SK-N-SH (cell line): ENCODE measurements around the gene TRIM38. TPM values are rescaled to one million over a fixed set of nuclear protein-coding genes. Genes with fewer than 3 reads are reported as not detected.

ENCODE experiments used
- CTCF ChIA-PET: fragments of 300-600, 350-600 bp; formaldehyde crosslinking; extraction: SDS; loops from one replicate; lab custom pipeline; 2021; lab: Yijun Ruan, JAX
- POLR2A ChIA-PET: fragments of 350-600 bp; sonication (Branson Sonifier 250); formaldehyde crosslinking; extraction: SDS; loops from one replicate; lab custom pipeline; 2020; ENCODE audit warnings: antibody characterized with exemption, inconsistent platforms; lab: Yijun Ruan, JAX
- DNase-seq: peaks from one replicate; pipeline ENCODE4 v3.0.0; 2012
- H2AFZ ChIP-seq: fragments of 200-600 bp; sonication (generic); 2 replicates; pipeline ENCODE4 v1.8.1; 2016; ENCODE audit warnings: antibody characterized with exemption, mild to moderate bottlenecking, low read depth
- H3F3A ChIP-seq: fragments of 200-600 bp; sonication (generic); replicated peaks from 2 replicates; pipeline ENCODE3; 2016; ENCODE audit warnings: antibody characterized with exemption, mild to moderate bottlenecking; ENCODE audit not compliant: insufficient read depth
- H3K27ac ChIP-seq, 2 experiments: fragments of 200-500 bp in 1 of 2; fragments of 200-600 bp in 1 of 2; sonication (Bioruptor generic) in 1 of 2; sonication (generic), shearing (Covaris generic) in 1 of 2; 2 replicates each; pipeline versions ENCODE4 v1.5.1 to v1.6.1; 2014 to 2016; ENCODE audit warnings: low read depth in 2 of 2, inconsistent platforms in 1 of 2, low read length in 1 of 2, mild to moderate bottlenecking in 1 of 2, mixed read lengths in 1 of 2
- H3K27me3 ChIP-seq: fragments of 200-600 bp; sonication (generic), shearing (Covaris generic); 2 replicates; pipeline ENCODE4 v1.6.1; 2016; ENCODE audit warnings: mixed run types; ENCODE audit not compliant: insufficient read depth
- H3K36me3 ChIP-seq, 2 experiments: fragments of 200-500 bp in 1 of 2; fragments of 200-600 bp in 1 of 2; sonication (Bioruptor generic) in 1 of 2; sonication (generic) in 1 of 2; replicated peaks in 1 of 2; 2 replicates each; pipeline versions ENCODE3 to v1.5.1; 2014 to 2016; ENCODE audit warnings: low read length in 1 of 2, mild to moderate bottlenecking in 1 of 2; ENCODE audit not compliant: insufficient read depth in 2 of 2, control insufficient read depth in 1 of 2
- H3K4me1 ChIP-seq, 2 experiments: fragments of 200-500 bp in 1 of 2; fragments of 200-600 bp in 1 of 2; sonication (Bioruptor generic) in 1 of 2; sonication (generic), shearing (Covaris generic) in 1 of 2; 2 replicates each; pipeline versions ENCODE4 v1.5.1 to v1.6.1; 2014 to 2016; ENCODE audit warnings: low read depth in 1 of 2, low read length in 1 of 2, mixed run types in 1 of 2; ENCODE audit not compliant: insufficient read depth in 2 of 2, control insufficient read depth in 1 of 2
- H3K4me2 ChIP-seq: fragments of 200-600 bp; sonication (generic), shearing (Covaris generic); 2 replicates; pipeline ENCODE4 v1.6.1; 2017; ENCODE audit warnings: mixed run types
- H3K4me3 ChIP-seq, 2 experiments: fragments of 200-500 bp in 1 of 2; fragments of 200-600 bp in 1 of 2; sonication (Bioruptor generic) in 1 of 2; sonication (generic), shearing (Covaris generic) in 1 of 2; 2 replicates each; pipeline versions ENCODE4 v1.5.1 to v1.8.1; 2014 to 2016; ENCODE audit warnings: low read depth in 2 of 2, inconsistent platforms in 1 of 2, low read length in 1 of 2, mild to moderate bottlenecking in 1 of 2, mixed read lengths in 1 of 2, moderate library complexity in 1 of 2
- H3K79me2 ChIP-seq: fragments of 200-600 bp; sonication (generic); 2 replicates; pipeline ENCODE4 v1.8.1; 2017; ENCODE audit warnings: mild to moderate bottlenecking; ENCODE audit not compliant: insufficient read depth
- H3K9ac ChIP-seq: fragments of 200-600 bp; sonication (generic); 2 replicates; pipeline ENCODE4 v1.6.1; 2017; ENCODE audit warnings: mixed run types
- H3K9me2 ChIP-seq: fragments of 200-600 bp; sonication (generic); 2 replicates; pipeline ENCODE4 v1.6.1; 2017; ENCODE audit warnings: mixed run types
- H3K9me3 ChIP-seq: fragments of 200-600 bp; sonication (generic); 2 replicates; pipeline ENCODE4 v1.6.1; 2017; ENCODE audit warnings: mixed run types, mild to moderate bottlenecking, moderate library complexity
- H4K20me1 ChIP-seq: fragments of 200-600 bp; sonication (generic); 2 replicates; pipeline ENCODE4 v1.6.1; 2017; ENCODE audit warnings: mild to moderate bottlenecking, mixed run types; ENCODE audit not compliant: insufficient read depth
- CHD2 ChIP-seq: fragments of 150-350 bp; IDR thresholded peaks from 2 replicates; pipeline ENCODE4 v1.6.1; 2018; ENCODE audit warnings: low read length; ENCODE audit not compliant: partially characterized antibody
- CTCF ChIP-seq: fragments of 200-600 bp; sonication (generic); IDR thresholded peaks from 2 replicates; pipeline ENCODE4 v1.6.1; 2017; ENCODE audit warnings: antibody characterized with exemption, mild to moderate bottlenecking, moderate library complexity
- ELF1 ChIP-seq: IDR thresholded peaks from 2 replicates; pipeline ENCODE4 v1.4.0; 2012
- FOXJ3 ChIP-seq: sonication (generic); formaldehyde crosslinking; IDR thresholded peaks from 2 replicates; pipeline ENCODE4 v1.5.1; 2020; ENCODE audit warnings: mild to moderate bottlenecking, missing genetic modification reagents
- POLR2AphosphoS5 ChIP-seq: IDR thresholded peaks from 2 replicates; pipeline ENCODE4 v1.6.1; 2012; ENCODE audit warnings: low read depth, low read length
- RAD21 ChIP-seq: IDR thresholded peaks from 2 replicates; pipeline ENCODE4 v1.6.1; 2012; ENCODE audit warnings: mild to moderate bottlenecking, low read length
- RFX5 ChIP-seq: IDR thresholded peaks from 2 replicates; pipeline ENCODE4 v1.6.1; 2012; ENCODE audit warnings: mild to moderate bottlenecking, improper control_type of control experiment, low read length
- SIN3A ChIP-seq: IDR thresholded peaks from 2 replicates; pipeline ENCODE4 v1.6.1; 2012; ENCODE audit warnings: low read depth, mild to moderate bottlenecking, low read length, moderate library complexity, borderline replicate concordance
- TAF1 ChIP-seq: IDR thresholded peaks from 2 replicates; pipeline ENCODE4 v1.6.1; 2012; ENCODE audit warnings: low read depth, mild to moderate bottlenecking, low read length, moderate library complexity, borderline replicate concordance
- TCF12 ChIP-seq: IDR thresholded peaks from 2 replicates; pipeline ENCODE4 v1.4.0; 2012
- ZBTB33 ChIP-seq: IDR thresholded peaks from 2 replicates; pipeline ENCODE4 v1.4.0; 2012; ENCODE audit warnings: low read depth, borderline replicate concordance
- WGBS: methylation state at CpG from one replicate; pipeline ENCODE4 v1.1.6; 2017; ENCODE audit warnings: low lambda C conversion rate; 5-methylcytosine and 5-hydroxymethylcytosine counted together
- polyA plus RNA-seq, 3 experiments: library from polyadenylated mRNA; depleted of rRNA; stranded (reverse); fragments of >200 nt; gene quantifications; 2 replicates each; pipeline ENCODE4 v1.2.3, GENCODE V29; 2012
- TF ChIP-seq, protein P1 (sequence below): IDR thresholded peaks from 2 replicates; pipeline ENCODE4 v1.4.0; 2012; ENCODE audit warnings: low read depth

The TRIM38 gene
- polyA plus RNA-seq, 1 of the 3 experiments (the other 2 are of a cell fraction): 0.62 TPM

DNA sequence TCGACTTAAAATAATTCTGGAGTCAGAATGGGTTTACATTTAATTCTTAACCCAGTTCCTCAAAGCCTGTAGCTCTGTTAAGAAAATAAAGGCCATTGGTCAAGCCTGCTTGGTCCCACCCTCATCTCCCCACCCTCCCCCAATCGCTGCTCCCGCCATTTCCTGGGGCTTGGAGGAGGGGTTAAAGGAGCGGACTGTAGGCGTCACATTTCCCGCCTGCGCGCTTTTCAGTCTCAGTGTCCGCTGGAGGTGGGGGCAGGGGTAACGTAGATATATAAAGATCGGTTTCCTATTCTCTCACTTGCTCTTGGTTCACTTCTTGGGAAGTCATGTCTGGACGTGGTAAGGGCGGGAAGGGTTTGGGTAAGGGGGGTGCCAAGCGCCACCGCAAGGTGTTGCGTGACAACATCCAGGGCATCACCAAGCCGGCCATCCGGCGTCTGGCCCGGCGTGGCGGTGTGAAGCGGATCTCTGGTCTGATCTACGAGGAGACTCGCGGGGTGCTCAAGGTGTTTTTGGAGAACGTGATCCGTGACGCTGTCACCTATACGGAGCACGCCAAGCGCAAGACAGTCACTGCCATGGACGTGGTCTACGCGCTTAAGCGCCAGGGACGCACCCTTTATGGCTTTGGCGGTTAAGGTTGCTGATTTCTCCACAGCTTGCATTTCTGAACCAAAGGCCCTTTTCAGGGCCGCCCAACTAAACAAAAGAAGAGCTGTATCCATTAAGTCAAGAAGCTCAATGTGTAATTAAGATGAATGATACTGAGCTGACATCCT is 58.9 kb downstream of the TRIM38 start (continued):
- TF ChIP-seq ZBTB33: peak; percentile 88; the same call in 1 of the 2 replicates
- TF ChIP-seq CTCF: no peak
- TF ChIP-seq FOXJ3 (CRISPR knock-in tag): no peak
- TF ChIP-seq POLR2AphosphoS5: peak; percentile 88
- peak; percentile 90 for TF ChIP-seq CHD2
- 0 out of 2 replicates have a peak, but pooled peaks have one; percentile 86 for TF ChIP-seq SIN3A
- TF ChIP-seq TAF1: peak; percentile 53; the same call in 1 of the 2 replicates
- no peak for TF ChIP-seq RAD21
- peak; percentile 44; the same call in 1 of the 2 replicates for TF ChIP-seq RFX5
- TF ChIP-seq, protein P1, sequence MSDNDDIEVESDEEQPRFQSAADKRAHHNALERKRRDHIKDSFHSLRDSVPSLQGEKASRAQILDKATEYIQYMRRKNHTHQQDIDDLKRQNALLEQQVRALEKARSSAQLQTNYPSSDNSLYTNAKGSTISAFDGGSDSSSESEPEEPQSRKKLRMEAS: no peak; the same call in 1 of the 2 replicates

- Histone ChIP-seq H3K4me3 (peak overlapping the region; percentile 75 to 78), H3K9ac (peak overlapping the region; percentile 90), H3K9me2 (no peaks in the 10 kb centered on the region), H3K4me1 (peaks cover 5 to 21% of the 10 kb centered on the region in 2 experiments; a peak in 3 of 4 replicates), H3K9me3 (no peaks in the 10 kb centered on the region), H3K36me3 (no peaks in the 10 kb centered on the region), H2AFZ (peak overlapping the region; percentile 74), H3K79me2 (no peaks in the 10 kb centered on the region), H4K20me1 (no peaks in the 10 kb centered on the region), H3K27ac (peak overlapping the region; percentile 93 to 99), H3F3A (peaks cover 44% of the 10 kb centered on the region), H3K27me3 (no peaks in the 10 kb centered on the region), H3K4me2 (peak overlapping the region; percentile 96)
- CTCF ChIA-PET: interaction anchor here (3.7 kb wide), 1 partner anchor 29 kb away, joined by 28 read pairs; no protein-coding TSS in a partner anchor
- peak; percentile 45 for DNase-seq
- POLR2A ChIA-PET: interaction anchor here (0.8 to 5.0 kb wide), 20 partner anchors 10 to 1871 kb away, joined by 3 to 114 read pairs (median 11); a partner anchor contains a TSS
- TF ChIP-seq CHD2 (no peak), ELF1 (no peak), RFX5 (peak; percentile 79), TCF12 (no peak)
- WGBS: under 1% methylated on average over 5 of the region's 5 CpGs
Measured at GRCh38 chr6:26022132-26022472, 59.5 kb downstream of the TRIM38 start.
